ENCODE data around the gene GRM4.
A peak's percentile ranks its signal among the peaks of the same experiment; 100 is the strongest.

The GRM4 gene

GRCh38 chr6:33993653-33994471, 152.0 kb downstream of the GRM4 start:
- no peak for DNase-seq (ENCODE audit: low spot score)

DNA sequence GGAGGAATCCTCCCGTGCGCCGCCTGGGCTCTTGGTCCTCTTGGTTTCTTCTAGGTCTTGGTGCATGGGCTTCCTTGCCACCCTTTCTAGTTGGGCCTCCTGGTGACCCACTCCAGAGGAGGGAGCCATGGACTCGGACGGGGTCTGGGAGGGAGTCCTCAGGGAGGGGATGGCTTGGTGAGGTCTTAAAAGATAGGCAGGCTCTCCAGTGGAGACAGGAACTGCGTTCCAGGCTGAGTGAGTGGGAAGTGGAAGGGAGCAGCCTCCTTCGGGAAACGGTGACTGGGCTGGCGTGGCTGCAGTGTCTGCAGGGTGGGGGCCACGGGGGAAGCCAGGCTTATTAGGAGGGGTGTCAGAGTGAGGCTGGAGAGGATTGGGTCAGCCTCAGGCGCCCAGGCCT, 152.8 kb downstream of the GRM4 start:
- no peak for DNase-seq (ENCODE audit: low spot score)

DNA sequence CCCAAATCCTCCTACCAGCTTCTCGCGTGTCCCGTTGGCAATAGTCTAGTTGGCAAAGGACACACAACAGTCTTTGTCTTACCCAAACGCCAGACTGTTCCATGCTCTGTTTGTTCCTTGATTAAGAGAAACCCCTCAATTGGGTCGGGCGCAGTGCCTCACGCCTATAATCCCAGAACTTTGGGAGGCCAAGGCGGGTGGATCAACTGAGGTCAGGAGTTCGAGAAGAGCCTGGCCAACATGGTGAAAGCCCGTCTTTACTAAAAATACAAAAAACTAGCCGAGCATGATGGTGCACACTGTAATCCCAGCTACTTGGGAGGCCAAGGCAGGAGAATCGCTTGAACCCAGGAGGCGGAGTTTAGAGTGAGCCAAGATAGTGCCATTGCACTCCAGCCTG, 153.7 kb downstream of the GRM4 start:
- DNase-seq (ENCODE audit: low spot score), result no peak

GRCh38 chr6:33991610-33992009, 154.3 kb downstream of the GRM4 start:
- DNase-seq (ENCODE audit: low spot score), result no peak

DNA sequence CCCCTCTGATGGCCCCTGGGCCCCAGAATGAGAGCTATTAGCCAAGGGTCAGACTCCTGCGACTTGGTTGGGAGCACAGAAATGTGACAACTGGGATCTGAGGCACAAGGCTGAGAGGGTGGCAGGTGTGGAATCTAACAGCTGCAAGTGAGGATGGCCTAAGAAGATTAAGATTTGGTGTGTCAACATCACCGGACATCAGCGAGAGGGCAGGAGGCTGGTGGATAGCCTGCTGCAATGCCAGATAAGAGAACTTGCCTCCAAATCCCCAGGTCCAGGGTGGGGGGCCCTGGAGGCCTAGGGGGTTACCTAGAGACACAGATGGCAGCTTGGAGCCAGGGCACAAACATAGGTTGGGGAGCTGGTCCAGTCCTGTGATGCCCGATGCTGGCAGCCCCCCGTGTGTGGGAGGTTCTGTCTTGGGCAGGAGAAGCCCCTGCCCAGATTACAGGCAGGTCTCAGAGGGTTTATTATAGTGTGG, 155.8 kb downstream of the GRM4 start:
- DNase-seq (ENCODE audit: low spot score), result no peak

DNA sequence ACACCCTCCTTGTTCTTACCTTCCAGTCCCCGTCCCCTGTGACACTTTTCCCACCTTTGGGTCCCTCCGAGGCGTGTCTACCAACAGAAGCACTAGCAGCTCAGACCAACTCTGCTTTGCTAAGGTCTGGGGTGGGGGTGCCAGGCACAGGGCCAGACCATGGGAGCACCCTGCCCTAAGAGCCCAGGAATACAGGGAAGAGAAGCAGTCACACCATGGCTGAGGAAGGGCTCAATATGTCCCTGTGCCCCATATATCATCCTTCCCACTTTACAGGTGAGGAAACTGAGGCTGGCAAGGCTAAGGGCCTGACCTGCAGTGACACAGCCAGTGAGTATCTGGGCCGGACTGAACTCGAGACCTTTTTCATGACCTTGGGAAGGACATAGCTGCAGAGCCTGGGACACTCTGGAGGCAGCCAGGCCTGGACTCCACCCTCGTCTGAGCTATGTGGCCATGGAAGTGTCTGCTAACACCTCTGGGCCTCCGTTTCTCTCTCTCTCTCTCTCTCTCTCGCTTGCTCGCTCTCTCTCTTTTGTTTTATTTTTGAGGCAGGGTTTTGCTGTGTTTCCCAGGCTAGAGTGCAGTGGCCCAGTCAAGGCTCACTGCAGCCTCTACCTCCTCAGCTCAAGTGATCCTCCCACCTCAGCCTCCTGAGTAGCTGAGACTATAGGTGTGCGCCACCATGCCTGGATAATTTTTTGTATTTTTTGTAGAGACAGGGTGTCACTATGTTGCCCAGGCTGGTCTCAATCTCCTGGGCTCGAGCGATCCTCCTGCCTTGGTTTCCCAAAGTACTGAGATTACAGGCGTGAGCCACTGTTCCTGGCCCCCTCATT, 156.7 kb downstream of the GRM4 start:
- no peak for DNase-seq (ENCODE audit: low spot score)

DNA sequence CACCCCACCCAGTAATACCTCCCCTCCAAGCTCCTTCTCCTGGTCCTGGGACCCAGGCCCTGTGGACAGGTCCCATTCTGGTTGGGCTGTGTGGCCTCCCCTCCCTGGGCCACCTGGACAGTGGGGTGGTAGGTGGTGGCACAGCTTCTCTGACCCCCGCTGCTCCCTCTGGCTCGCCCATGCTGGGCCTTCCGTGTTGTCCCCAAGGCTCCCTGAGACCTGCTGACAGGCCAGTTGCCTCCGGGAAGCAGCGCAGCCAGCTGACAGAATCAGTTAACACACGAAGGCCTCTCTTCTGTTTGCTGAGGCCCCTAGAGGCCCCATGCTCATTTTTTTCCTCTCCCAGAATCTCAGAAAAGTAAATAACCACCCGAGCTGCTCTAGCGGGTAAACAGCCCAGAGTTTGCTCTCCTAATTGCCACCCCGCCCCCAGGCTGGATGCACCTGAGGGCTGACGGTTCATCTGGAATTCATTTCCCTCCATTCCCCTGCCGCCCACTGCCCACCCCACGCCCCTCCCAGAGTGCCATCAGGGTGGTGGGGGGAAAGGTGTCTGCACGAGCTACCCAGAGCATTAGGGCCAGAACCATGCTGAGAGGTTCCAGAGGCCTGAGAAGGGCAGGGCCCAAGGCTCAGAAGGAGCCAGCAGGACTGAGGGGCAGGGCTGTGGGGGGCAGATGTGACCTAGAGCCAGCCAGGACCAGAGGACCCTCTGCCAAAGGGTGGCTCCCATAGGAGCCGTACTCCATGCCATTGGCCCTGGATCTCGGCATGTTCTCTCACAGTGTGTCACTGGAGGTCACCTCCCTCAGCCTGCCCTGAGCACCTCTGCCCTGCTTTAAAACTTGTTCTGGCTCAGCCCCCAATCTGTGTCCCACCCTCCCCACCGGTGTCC, 157.5 kb downstream of the GRM4 start:
- DNase-seq (ENCODE audit: low spot score), result no peak

- no peak for DNase-seq (ENCODE audit: low spot score)
These were observed 158.3 kb downstream of the GRM4 start for GRCh38 chr6:33987531-33988021.

DNA sequence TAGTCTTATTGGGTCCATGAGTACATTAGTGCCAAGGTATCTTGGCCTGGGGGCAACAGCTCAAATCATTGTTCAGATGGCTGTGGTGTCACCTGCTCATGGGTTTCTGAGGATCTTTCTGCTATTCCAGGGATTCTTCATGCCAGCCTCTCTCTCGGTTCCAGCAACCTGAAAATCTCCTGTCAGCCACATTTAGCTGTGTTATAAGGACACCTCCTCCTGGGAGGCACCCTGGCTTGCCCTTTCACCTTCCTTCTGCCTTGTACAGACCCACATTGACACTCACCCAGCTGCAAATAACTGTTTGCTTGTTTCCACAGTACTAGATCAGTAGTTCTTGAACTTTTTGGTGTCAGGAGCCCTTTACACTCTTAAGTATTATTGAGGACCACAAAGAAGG, 159.9 kb downstream of the GRM4 start:
- DNase-seq (ENCODE audit: low spot score), result no peak

- no peak for DNase-seq (ENCODE audit: low spot score)
These were observed 160.6 kb downstream of the GRM4 start for GRCh38 chr6:33985313-33985751.

DNA sequence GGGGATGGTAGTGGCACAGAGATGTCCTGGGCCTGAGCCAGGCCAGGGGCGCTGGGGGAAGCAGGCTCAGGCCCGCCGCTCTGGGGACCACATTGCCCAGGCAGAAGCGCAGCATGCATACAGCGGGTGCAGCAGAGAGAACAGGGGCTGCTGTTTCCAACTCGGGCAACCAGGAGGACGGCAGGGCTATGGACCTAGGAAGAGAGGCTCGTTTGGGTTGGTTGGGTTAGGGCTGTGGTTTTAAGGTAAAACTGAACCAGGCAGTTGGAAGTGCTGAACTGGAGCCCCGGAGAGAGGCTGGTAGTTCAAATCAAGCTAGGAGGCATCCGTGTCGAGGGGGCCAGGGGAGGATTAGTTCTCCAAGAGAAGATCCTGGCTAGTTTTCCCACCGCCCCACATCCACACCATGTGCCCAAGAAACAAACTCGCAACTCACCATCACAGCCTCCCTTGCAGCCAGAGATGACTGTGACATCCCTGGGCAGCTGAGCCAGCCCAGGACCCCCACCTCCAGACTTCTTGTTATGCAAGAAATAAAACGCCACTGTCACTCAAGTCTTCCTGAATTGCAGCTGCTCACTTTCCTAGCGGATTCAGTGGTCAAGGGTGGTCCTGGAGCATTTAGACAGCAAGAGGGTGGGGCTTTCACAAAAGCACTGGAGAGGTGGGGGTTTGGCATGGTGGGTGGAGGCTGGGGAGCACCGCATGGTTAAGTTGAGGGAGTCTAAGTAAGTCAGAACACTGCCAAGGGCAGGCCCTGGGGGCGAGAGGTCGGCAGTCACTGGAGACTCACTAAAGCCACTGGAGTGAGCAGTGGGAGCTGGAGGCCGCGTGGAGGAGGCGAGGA, 161.2 kb downstream of the GRM4 start:
- DNase-seq (ENCODE audit: low spot score), result no peak

DNA sequence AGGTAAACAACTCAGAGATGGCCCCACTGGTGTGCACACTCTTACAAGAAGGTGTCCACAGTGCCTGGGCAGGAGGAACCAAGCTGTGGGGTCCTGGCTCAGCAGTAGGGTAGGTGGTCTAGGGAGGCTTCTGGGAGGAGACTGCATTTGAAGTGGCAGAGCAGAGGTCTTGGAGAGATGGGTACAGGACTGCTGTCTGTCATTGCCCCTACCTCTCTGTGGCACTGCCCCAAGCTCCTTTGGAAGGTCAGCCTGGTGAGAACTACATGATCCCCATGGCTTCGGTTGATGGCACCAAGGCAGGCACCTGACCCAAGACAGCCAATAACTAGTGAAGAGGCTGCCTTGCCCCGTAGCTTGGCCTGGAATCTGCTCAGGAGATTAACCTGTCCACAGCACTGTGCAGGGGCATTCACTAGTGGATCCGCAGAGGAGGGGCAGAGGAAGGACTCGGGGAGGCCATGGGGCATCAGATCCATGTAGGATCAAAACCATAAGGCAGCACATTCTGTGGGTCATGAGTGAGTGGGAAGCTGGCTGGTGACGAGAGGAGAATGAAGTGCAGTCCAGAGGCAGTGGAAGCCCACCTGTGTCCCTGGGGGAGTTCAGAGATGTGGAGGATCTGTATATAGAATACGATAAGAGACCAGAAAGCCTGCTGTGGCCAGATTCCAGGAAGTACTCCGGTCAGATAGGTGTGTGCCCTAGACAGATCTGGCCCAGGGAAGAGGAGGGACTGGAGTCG, 162.0 kb downstream of the GRM4 start:
- DNase-seq (ENCODE audit: low spot score), result no peak

- DNase-seq (ENCODE audit: low spot score), result peak; percentile 29
These were observed 162.7 kb downstream of the GRM4 start for GRCh38 chr6:33983109-33983716.

GRCh38 chr6:33981861-33982260, 164.0 kb downstream of the GRM4 start:
- DNase-seq (ENCODE audit: low spot score), result no peak

DNA sequence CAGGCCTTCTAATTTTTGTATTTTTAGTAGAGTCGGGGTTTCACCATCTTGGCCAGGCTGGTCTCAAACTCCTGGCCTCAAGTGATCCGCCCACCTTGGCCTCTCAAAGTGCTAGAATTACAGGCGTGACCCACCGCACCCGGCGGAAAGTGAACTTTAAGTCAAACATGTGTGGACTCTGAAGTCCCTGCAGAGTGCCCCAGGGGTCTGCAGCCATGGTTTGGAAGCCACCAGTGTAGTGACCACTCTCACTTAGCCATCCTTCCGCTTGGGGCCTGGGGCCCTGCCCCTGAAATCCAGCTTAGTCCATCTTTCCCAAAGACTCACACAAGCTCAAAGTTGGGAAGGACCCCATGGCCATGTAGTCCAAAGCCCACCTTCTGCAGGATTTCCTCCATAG, 164.5 kb downstream of the GRM4 start:
- no peak for DNase-seq (ENCODE audit: low spot score)

DNA sequence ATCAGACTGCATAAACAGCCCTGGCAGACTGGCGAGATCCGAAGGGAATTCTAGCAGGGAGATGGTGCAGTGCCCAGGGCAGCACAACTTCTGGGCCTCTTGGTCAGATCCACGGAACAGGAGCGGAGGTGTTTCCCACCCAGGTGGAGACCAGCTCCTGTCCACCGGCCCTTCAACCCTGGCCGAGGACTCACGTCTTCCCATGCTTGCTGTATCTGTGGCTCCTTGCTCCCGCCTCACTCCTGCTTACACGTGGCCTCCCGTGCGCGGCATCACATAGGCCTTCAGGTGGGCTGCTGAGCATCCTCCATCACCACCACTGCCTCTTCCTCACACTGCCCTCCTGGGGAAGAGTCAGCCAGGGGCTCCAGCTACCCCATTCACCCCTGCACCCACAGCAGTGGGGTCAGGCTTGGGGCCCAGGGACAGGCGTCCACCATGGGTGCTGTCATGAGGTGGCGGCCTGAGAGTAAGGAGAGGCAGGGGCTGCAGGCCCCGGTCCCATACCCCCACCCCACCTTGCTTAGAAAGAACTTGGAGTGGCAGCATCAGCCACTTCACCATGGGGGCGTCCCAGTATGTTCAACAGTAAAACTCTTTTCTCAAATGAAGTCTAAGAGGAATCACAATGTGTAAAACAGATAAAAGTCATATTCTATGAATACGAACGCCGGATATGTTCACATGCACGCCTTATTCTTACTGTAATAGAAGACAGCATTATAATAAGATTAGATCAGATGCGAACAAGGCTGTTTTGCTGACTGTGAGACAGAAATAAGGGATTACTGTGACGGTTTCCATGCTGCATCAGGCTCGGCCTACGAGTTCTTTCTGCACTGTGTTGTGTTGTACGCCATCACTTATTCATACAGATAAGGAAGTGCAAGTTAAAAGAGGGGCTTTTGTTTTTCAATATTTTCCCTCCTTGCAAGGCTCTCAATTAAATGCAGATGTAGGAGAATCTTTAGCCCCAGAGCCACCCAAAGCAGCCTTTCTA, 165.4 kb downstream of the GRM4 start:
- no peak for DNase-seq (ENCODE audit: low spot score)

DNA sequence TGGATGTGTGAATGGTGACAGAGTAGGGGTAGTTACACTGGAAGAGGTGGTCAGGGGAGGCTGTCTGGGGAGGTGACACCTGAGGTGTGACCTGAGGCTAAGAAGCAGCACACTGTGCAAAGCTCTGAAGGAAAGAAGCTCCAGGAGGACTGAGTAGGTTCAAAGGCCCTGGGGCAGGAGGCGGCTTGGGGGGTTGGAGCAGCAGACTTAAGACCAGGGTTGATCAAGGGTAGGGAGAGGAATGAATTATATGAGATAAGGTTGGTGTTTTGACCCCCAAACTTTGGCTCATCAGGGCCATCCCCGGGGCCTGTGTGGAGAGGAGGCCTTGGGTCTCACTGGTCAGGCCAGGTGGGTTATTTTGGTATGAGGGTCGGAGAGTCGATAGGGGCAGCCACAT, 166.1 kb downstream of the GRM4 start:
- DNase-seq (ENCODE audit: low spot score), result no peak

- no peak for DNase-seq (ENCODE audit: low spot score)
These were observed 167.3 kb downstream of the GRM4 start for GRCh38 chr6:33978412-33979150.

All from pons (tissue), 1 donor.